ENCODE results near the gene MICU1. TPM values are rescaled to one million over a fixed set of nuclear protein-coding genes. Genes with fewer than 3 reads are reported as not detected.

MICU1 gene
- total RNA-seq, 1 experiment from 2014 or later = 46.9 TPM

- intact Hi-C loops (cut with micrococcal nuclease; ENCODE audit: unreplicated experiment) (no loop called here), in situ Hi-C loops (cut with HindIII; ENCODE audit: low pct_unique_long_range_greater_than_20kb, low sequenced_read_pairs) (no loop called here)
- ATAC-seq (no peak), DNase-seq (ENCODE audit: low read depth, low spot score) (no peak)
- H3K4me3 ChIP-seq (ENCODE audit: low read depth in 2 of 2, low read length in 2 of 2) = no peak overlapping the region
- H3K36me3 ChIP-seq (ENCODE audit: control insufficient read depth, insufficient read depth, low read length) = no peaks in the 10 kb centered on the region
- TF ChIP-seq REST (IDR thresholded peaks at IDR 0.05; ENCODE audit: insufficient read depth in 1 of 2, low read depth in 2 of 2, low read length in 1 of 2) (no peak), SIN3A (IDR thresholded peaks at IDR 0.05; ENCODE audit: borderline replicate concordance, insufficient read depth, low read depth, low read length) (no peak), CTCF (IDR thresholded peaks at IDR 0.05) (no peak), TCF7L2 (IDR thresholded peaks at IDR 0.05; ENCODE audit: low read depth, low read length) (no peak), POLR2AphosphoS5 (IDR thresholded peaks at IDR 0.05; ENCODE audit: low read depth, low read length) (no peak)
- ChIA-PET CTCF (no interaction called here), POLR2A (no interaction called here)
- no TSS peak for BruUV-seq (replicated peaks)
- no peaks in the 10 kb centered on the region; the same call in 1 of the 2 replicates for H3K27me3 ChIP-seq (ENCODE audit: control insufficient read depth, insufficient read depth, low read length)
- no peak overlapping the region for H3K27ac ChIP-seq (ENCODE audit: low read length)
- no peaks in the 10 kb centered on the region for H3K9me3 ChIP-seq (ENCODE audit: control insufficient read depth, insufficient read depth, low read depth, low read length)
- H3K4me1 ChIP-seq (ENCODE audit: control insufficient read depth, insufficient read depth, low read length) = no peaks in the 10 kb centered on the region
These were observed 19.5 kb upstream of the MICU1 start for GRCh38 chr10:72645263-72645858.

- DNase-seq (ENCODE audit: low read depth, low spot score) = no peak
- CTCF ChIA-PET = no interaction called here
These were observed 16.4 kb upstream of the MICU1 start for GRCh38 chr10:72642318-72642717.

More at GRCh38 chr10:72642318-72642717, 16.4 kb upstream of the MICU1 start:
- no peak overlapping the region for H3K27ac ChIP-seq (ENCODE audit: low read length)
- in situ Hi-C loops (cut with HindIII; ENCODE audit: low pct_unique_long_range_greater_than_20kb, low sequenced_read_pairs) = no loop called here
- ATAC-seq = no peak
- intact Hi-C loops (cut with micrococcal nuclease; ENCODE audit: unreplicated experiment) = no loop called here
- no peaks in the 10 kb centered on the region for H3K4me1 ChIP-seq (ENCODE audit: control insufficient read depth, insufficient read depth, low read length)
- no peaks in the 10 kb centered on the region; the same call in 1 of the 2 replicates for H3K27me3 ChIP-seq (ENCODE audit: control insufficient read depth, insufficient read depth, low read length)
- H3K36me3 ChIP-seq (ENCODE audit: control insufficient read depth, insufficient read depth, low read length) = no peaks in the 10 kb centered on the region
- POLR2A ChIA-PET = no interaction called here
- H3K4me3 ChIP-seq (ENCODE audit: low read depth in 2 of 2, low read length in 2 of 2) = no peak overlapping the region
- no TSS peak for BruUV-seq (replicated peaks)
- no peak for TF ChIP-seq CTCF (IDR thresholded peaks at IDR 0.05)
- no peak for TF ChIP-seq POLR2AphosphoS5 (IDR thresholded peaks at IDR 0.05; ENCODE audit: low read depth, low read length)
- no peak for TF ChIP-seq SIN3A (IDR thresholded peaks at IDR 0.05; ENCODE audit: borderline replicate concordance, insufficient read depth, low read depth, low read length)
- TF ChIP-seq REST (IDR thresholded peaks at IDR 0.05; ENCODE audit: insufficient read depth in 1 of 2, low read depth in 2 of 2, low read length in 1 of 2) = no peak
- no peak for TF ChIP-seq TCF7L2 (IDR thresholded peaks at IDR 0.05; ENCODE audit: low read depth, low read length)
- H3K9me3 ChIP-seq (ENCODE audit: control insufficient read depth, insufficient read depth, low read depth, low read length) = no peaks in the 10 kb centered on the region
